HUDEP-2 (cell line): Measurements from ENCODE around the gene MICOS13.
"Not testable (repeated sequence)": the region's sequence is repeated elsewhere in the genome, so short reads cannot be mapped to it uniquely, and the experiment has no call there.

Experiments
- DNase-seq, 76 experiments: peaks; one replicate each; lab custom pipeline; 2025; ENCODE audit not compliant: unreplicated experiment in 76 of 76; lab: John Stamatoyannopoulos, UW

Gene MICOS13

DNA sequence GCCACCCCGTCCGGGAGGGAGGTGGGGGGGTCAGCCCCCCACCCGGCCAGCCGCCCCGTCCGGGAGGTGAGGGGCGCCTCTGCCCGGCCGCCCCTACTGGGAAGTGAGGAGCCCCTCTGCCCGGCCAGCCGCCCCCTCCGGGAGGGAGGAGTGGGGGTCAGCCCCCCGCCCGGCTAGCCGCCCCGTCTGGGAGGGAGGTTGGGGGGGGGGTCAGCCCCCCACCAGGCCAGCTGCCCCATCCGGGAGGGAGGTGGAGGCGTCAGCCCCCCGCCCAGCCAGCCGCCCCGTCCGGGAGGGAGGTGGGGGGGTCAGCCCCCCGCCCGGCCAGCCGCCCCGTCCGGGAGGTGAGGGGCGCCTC is 21.7 kb upstream of the MICOS13 start:
- not testable (repeated sequence) for DNase-seq

DNA sequence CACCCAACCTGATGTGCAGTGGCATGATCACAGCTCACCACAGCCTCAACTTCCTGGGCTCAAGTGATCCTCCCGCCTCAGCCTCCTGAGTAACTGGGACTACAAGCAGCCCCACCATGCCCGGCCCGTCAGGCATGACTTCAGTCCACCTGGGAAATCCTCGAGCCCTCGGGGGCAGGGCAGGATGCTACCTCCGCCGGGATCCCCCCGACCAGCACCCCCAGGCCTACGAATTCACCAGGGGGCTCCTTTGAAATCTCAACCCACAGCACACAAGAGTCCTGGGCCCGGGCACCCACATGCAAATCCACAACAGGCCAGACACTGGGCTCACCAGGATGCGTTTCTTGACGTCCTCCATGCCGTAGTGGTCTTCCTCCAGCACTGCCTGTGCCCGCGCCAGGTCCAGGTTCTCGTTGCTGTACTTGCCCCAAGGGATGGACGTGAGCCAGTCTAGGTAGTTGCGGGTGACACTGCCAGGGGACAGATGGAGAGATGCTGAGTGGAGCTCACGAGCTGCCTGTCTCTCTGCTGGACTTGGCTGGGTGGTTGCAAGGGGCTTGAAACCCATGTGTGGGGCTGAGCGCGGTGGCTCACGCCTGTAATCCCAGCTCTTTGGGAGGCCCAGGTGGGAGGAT is 20.3 kb upstream of the MICOS13 start:
- no peak for DNase-seq

DNA sequence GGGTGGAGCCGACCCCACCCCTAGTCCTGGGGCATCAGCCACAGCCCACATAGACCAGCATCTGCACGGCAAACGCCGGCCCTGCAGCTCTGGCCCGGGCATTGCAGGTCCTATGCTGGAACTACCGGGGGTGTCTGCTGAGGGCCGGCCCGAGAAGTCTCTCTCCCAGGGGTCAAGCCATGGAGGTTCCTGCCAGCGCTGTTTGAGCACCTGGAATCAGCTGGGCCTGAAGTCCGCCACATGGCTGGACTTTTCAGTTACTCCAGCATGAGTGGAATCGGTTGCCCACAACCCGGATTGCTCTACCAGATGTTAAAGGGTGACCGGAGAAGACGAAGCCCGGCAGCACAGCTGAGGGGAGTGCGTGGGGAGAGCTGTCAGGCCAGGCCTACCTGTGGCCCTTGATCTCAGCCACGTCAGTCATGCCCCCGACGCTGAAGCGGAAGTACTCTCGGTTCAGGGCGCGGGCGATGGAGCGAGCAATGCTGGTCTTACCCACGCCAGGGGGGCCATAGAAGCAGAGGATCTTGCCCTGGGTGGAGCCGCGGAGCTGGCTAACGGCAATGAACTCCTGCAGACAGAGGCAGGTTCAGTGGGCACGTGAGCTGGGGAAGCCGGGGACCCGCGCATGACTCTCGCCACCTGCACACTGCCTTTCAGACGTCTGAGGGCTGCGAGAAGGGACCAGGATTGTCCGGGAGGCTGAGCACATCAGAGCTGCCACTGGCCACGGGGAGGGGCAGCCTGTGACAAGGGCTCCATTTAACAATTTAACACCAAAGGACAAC is 18.5 kb upstream of the MICOS13 start:
- no peak for DNase-seq

DNA sequence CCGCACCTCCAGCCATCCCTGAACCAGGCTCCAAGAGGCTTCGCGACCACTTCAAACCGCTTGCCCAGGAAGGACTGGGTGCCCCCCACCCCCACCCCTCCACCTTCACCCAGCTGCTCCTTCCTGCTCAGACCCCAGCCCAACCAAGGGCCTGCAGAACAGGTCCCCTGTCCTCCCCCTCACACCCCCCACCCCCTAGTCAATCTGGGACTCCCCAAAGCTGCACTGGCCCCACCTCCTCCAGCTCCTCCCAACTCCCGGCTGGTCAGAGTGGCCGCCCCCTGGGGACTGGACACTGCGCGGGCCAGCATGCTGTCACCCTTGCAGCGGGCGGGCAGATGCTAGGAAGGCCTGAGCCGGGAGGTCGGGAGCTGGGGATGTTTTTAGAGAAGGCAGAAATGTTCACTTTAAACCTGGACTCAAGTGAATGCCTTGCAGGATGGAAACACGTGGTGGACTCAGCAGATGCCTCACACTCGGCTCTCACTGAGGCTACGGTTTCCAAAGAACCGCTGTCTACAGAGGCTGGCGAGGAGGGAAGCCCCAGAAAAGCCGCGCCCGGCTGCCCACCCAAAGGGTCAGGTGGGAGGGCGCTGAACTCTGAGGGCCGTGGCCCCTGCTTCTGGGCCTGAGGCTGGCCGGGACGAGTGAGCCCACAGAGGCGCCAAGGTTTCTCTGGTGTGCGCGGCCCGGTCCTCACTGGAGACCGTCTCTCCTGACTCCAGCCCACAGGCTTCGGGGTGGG is 17.7 kb upstream of the MICOS13 start:
- no peak for DNase-seq

DNA sequence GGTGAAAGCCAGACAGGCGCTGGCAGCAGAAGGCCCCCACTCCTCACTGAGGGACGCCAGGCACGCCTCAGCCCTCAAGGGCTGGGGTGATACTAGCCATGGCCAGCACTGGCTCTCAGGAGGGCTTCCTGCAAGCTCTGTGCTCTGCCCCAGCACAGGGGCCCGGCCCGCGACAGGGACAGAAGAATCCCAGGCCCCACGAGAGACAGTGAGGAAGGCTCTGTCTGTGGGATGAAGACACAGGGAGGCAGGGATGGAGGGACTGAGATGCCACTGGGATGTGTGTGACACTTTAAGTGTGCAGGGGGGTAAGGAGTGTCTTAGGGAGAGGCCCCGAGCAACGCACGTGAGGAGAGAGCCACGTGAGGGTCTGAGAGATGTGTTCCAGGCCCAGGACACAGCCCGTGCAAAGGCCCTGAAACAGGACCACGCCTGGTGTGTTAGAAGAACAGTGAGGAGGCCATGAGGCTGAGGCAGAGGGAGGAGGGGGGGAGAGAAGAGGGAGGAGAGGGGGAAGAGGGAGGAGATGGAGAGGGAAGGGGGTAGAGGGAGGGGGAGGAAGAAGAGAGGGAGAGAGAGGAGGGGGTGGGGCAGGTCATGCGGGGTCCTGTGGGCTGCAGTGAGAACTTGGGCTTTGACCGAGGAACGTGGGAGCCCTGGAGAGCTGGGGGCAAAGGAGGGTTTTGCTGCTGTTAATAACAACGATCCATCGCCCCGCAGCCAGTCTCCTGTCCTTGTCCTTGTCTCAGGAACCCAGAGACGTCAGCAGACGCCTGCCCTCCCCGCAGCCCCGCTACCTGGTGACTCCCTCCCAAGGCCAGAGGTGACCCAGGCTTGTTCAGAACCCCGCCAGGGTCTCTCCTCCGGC is 16.9 kb upstream of the MICOS13 start:
- DNase-seq = peak in 1 of 76 experiments; percentile 15

DNA sequence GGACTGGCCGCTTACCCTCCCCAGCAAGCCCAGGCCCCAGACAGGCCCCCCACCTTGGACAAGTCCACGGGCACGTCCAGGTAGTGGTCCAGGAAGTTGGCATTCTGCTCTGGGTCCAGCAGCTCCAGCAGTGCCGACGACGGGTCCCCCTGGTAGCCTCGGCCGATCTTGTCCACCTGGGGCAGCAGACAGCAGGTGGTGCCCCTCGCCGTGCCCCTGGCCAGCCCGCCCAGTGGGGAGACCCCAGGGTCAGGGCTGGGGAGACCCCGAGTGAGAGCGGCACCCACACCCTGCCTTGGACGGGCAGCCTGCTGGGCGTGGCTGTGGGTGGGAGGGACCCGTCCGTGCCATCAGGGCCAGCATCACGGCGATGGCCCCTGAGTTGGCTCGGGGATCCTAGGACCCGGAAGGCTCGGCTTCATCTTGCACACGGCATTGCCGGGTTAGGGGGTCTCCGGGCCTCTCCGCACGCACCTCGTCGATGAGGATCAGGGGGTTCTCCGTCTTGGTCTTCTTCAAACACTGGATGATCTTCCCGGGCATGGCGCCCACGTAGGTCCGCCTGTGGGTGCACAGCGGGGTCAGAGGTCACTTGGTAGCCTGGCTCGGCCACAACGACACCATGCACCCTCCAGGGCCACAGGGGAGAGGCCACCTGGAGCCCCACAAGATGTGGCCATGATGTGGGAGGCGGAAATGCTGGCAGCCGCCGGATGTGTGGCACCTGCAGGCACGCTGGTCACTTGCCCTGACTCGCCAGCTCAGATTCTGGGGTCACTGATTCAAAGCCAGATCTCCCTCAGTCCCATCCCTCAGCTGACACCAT is 16.1 kb upstream of the MICOS13 start:
- DNase-seq = no peak

DNA sequence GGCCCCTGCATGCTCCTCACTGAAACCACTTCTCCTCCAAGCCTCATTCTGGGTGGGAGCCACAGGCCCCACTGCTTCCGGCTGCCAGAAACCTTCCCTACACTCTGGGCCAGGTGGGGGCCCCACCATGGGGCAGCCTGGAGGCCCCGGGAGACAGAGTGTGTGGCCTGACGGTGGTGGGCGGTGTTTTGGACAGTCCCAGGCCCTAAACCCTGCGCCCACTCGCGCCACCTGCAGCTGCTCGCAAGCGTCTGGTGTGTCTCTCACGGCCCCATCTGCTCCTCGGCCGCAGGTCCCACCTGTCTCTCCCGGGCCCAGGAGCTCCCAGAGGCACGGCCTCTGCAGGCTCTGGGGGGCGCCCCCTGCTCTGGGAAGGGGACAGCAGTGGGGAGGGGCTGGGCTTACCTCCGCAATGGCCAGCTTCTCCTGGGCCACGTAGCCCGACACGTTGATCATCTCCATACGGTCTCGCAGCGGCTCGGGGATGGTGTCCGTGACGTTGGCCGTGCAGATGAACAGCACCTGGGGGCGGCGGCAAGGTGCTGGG is 15.4 kb upstream of the MICOS13 start:
- DNase-seq = no peak

DNA sequence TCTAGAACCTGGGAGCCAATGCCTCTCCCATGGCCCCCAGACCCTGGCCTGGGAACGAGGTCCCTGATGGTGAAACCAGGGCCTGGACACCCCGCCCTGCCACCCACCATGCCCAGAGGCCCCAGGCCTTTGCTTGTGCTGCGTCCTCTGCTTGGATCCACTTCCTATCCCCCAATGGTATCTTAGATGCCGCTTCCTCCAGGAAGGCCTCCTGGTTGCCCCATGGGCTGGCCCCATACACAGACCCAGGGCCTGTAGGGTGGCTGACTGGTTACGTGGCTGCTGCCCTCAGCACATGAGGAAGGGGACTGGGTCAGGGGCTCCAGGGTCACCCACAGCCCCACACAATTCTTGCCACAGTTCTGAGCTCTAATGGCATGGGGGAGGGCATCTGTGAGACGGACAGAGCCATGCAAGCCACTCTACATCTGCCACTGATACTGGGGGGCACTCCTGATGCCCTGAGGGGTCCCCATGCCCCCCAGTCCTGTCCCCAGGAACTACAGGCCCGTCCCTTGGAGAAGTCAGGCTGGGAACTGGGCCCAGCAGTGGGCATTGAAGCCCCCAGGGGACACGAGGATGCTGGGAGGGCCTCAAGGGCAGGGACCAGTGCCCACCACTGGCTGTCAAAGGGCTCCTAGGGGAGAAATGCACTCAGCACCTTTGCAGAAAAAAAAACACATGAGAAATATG is 14.8 kb upstream of the MICOS13 start:
- no peak for DNase-seq

DNA sequence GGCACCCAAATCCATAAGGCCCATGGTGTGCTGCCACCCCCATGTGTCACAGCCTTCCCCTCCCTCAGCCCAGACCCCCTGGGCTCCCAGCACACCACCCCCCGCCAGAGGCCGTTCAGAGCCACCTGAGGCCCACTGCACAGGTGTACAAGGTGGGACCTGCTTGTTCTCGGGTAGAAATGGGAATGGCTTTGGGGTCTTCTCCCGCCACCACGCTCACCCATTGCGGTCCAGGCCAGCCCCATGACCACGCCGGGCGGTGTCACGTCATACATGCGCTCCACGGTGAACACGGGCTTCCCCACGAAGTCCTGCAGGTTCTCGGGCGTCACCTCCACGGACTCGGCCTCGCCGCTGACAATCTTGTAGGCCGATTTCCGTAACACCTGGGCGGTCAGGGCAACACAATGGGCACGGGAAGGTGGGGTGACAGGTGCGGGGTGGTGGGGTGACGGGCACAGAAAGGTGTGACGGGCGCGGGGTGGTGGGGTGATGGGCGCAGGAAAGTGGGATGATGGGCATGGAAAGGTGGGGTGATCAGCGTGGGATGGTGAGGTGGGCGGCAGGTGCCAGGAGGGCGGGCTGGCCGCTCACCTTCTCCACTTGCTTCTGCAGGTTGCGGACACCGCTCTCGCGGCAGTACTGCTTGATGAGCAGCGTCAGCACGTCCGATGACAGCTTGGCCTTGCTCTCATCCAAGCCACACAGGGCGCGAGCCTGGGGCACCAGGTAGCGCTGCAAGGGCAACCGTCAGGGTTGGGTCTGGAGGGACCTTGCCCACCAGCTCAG is 14.0 kb upstream of the MICOS13 start:
- no peak for DNase-seq

DNA sequence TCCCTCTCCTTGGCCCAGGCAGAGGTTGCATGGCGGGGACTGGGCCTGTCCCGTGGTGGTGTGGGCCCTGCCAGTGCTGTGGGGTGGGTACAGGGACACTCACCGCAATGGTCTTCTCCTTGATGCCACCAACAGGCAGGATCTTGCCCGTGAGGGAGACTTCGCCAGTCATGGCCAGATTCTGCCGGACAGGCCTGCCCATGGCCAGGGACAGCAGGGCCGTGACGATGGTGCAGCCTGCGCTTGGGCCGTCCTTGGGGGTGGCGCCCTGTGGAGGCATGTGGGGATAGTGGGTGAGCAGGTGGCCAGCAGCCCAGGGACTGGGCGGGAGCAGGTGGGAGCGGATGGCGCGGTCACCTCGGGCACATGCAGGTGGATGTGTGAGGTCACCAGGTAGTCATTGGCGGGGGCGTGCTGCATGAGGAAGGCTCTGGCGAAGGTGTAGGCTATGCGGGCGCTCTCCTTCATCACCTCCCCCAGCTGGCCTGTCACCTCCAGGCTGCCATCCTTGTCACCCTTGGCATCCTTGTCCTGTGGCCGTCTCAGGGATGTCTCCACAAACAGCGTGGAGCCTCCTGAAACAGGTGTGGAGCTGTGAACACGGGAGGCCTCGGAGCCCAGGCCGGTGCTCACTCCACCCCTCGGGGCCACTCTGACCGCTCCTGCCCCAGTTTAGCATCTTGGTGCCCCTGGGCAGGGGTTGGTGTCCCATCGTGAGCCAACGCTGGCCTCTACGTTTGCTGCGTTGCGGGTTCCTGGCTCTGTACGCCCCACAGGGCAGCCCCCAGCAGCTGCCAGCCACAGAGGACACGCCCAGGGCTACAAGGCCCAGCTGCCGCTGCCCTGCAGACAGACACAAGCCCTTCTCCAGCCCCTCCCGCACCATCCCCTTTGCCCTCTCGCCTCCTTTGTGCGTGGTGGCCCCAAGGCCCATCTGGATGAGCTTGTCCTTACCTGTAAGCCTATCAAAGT is 13.2 kb upstream of the MICOS13 start:
- peak in 6 of 76 experiments; percentile 28 to 43 (median 34) for DNase-seq

DNA sequence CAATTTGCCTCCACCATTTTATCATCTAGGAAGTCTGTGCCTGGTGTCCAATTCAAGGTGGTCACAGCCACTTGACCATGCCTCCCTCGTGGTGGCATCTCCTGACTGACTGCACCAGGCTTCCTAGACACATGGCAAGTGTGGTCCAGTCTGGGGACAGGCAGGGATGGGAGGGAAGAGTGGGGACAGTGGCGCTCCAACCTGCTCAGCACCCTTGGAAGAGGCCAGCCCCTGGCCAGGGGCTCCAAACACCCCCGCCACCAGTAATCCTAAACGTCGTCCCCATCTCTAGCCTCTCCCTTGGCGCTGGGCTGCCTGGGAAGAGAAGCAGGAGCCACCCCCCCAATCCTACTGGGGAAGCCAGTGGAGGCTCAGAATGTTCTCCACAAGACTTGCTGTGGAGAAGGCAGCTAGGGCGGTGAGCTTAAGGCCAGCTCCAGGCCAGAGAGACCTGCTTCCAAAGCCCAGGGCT is 12.4 kb upstream of the MICOS13 start:
- DNase-seq = peak in 3 of 76 experiments; percentile 42 to 50 (median 47)

DNA sequence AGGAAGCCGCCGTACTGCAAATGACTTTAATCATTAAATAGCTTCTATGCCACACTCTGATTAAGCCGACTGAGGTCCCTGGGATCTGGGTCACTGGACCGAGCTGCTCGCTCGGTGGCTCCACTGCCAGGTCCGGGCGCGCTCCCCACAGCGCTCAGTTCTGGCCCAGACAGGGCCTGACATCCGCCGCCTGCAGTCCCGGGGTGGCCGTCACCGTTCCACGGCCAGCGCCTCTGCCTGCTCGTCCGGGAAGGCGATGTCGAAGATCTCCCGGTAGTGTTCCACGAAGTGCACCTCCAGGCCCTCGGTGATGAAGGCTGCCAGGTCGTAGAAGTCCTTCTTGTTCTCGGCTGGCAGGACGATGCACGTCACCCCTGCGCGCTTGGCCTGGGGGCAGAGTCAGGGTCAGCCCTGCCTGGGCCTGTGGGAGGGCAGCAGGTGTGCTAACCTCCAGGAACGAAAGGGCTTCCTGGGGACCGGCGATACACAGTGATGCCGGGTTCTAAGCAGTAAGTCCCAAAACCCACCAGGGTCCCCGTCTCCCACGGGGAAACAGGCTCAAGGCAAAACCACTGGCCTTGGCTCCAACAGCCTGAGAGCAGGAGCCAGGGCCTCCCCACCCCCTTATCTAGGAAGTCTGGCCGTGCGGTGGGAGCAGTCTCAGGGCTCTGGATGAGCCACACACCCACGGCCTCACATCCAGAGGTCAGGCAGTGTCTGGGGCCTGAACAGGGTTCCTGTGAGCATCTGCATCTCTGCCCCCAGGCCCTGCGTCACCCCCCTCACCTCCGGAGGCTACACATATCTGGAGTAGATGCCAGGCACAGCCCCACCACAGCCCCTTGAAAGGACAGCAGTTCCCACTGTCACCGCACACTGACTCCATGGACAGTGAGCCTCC is 11.8 kb upstream of the MICOS13 start:
- peak in 28 of 76 experiments; percentile 13 to 66 (median 41) for DNase-seq

DNA sequence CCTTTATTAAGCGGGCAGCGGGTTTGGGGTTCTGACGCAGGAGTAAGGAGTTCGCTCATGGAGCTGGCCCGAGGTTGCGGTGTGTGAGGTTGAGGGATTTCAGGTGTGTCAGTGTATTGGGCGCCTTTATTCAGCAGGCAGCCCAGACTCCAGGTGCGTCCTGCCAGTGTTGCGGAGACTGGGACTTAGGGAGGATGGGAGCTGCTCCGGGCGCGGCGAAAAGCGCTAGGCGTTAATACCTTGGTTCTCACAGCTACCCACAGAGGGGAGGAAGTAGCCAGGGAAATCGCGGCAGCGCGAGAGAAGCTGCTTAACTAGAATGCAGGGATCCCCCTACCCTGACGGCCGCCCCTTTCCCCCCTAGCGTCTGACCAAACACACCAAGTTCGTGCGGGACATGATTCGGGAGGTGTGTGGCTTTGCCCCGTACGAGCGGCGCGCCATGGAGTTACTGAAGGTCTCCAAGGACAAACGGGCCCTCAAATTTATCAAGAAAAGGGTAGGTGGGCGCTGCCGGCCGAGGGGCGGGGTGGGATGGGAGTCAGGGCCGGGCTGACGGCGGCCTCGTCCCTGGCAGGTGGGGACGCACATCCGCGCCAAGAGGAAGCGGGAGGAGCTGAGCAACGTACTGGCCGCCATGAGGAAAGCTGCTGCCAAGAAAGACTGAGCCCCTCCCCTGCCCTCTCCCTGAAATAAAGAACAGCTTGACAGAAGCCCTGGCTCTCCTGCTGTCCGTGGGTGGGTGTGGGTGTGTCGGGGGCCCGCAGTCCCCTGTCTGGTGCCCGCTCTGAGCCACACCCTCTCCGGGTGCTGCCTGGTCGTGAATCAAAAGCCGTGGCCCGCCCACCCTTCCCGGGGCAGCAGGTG is 10.9 kb upstream of the MICOS13 start:
- peak in 71 of 76 experiments; percentile 35 to 91 (median 78) for DNase-seq

DNA sequence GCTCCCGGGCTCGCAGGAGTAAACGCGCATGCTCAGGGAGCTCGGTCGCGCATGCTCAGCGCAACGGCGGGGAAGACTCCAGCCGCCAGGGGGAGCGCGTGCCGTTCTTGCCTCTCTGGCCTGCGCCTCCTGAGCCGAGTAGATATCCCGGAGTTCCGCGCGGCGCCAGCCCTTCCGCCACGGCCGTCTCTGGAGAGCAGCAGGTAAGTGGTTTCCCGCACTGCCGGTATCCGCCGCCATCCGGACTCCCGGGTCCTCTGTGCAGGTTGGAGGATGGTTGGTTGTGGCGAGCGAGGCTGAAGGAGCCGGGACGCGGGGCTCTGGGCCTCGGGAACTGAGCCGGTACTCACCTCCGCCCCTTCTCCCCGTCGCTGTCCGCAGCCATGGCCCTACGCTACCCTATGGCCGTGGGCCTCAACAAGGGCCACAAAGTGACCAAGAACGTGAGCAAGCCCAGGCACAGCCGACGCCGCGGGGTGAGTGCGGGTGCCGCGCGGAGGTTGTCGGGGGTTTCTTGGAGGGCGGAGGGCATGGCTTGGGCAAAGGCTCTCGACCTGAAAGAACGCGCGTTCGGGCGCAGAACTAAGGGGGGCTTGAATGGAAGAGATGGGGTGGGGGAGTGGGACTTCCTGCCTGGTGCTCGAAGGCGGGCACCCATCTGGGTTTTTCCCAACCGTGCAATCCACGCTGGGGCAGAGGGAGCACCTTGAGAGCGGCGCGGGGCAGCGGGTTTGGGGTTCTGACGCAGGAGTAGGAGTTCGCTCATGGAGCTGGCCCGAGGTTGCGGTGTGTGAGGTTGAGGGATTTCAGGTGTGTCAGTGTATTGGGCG is 10.0 kb upstream of the MICOS13 start, which contains the start of gene RPL36:
TSS of gene RPL36 (plus strand) at position 171 of the 830 bp plus-strand sequence. CDS start at position 384, 213 bp downstream.
- peak; percentile 72 to 100 (median 99) for DNase-seq
